Fibroblast of lung (primary cell): ENCODE data around the gene F2RL1. TPM values are rescaled to one million over a fixed set of nuclear protein-coding genes. Genes with fewer than 3 reads are reported as not detected.

Experiments
- DNase-seq, 2 donors: peaks; one replicate each; pipeline versions ENCODE4 v3.0.0 to v3.0.0-alpha.2; 2010; ENCODE audit warnings: low read depth in 2 of 2
- H2AFZ ChIP-seq: 2 replicates; pipeline ENCODE4 v1.5.1; 2012; ENCODE audit warnings: low read length, control low read depth, inconsistent platforms
- H3K27ac ChIP-seq: 2 replicates; pipeline ENCODE4 v1.5.1; 2011; ENCODE audit warnings: low read length, control low read depth; ENCODE audit not compliant: insufficient read depth
- H3K27me3 ChIP-seq: 2 replicates; pipeline ENCODE4 v1.5.1; 2011; ENCODE audit warnings: mild to moderate bottlenecking, low read length; ENCODE audit not compliant: control insufficient read depth, insufficient read depth
- H3K36me3 ChIP-seq: 2 replicates; pipeline ENCODE4 v1.5.1; 2011; ENCODE audit warnings: low read length; ENCODE audit not compliant: control insufficient read depth, insufficient read depth
- H3K4me1 ChIP-seq: 2 replicates; pipeline ENCODE4 v1.5.1; 2011; ENCODE audit warnings: low read length; ENCODE audit not compliant: control insufficient read depth, insufficient read depth; ENCODE audit errors: extremely low read depth
- H3K4me2 ChIP-seq: 2 replicates; pipeline ENCODE4 v1.5.1; 2011; ENCODE audit warnings: low read length, control low read depth; ENCODE audit not compliant: insufficient read depth; ENCODE audit errors: extremely low read depth
- H3K4me3 ChIP-seq, 4 experiments: fragments of 200-600 bp in 1 of 4; sonication (generic) in 1 of 4; replicated peaks in 1 of 4; 2 replicates each; pipeline ENCODE4 v1.5.1; 2011 to 2016; ENCODE audit warnings: low read length in 4 of 4, low read depth in 3 of 4, mild to moderate bottlenecking in 3 of 4, control low read depth in 2 of 4, inconsistent platforms in 1 of 4, mixed read lengths in 1 of 4; ENCODE audit not compliant: insufficient read depth in 1 of 4; ENCODE audit errors: control extremely low read depth in 1 of 4
- H3K79me2 ChIP-seq: 2 replicates; pipeline ENCODE4 v1.5.1; 2012; ENCODE audit warnings: mild to moderate bottlenecking, low read length, inconsistent platforms; ENCODE audit not compliant: control insufficient read depth, insufficient read depth
- H3K9ac ChIP-seq: 2 replicates; pipeline ENCODE4 v1.5.1; 2011; ENCODE audit warnings: mild to moderate bottlenecking, low read length, control low read depth; ENCODE audit not compliant: insufficient read depth
- H3K9me3 ChIP-seq: 2 replicates; pipeline ENCODE4 v1.5.1; 2012; ENCODE audit warnings: low read depth, low read length; ENCODE audit not compliant: control insufficient read depth, insufficient read depth
- H4K20me1 ChIP-seq: 2 replicates; pipeline ENCODE4 v1.5.1; 2011; ENCODE audit warnings: low read length; ENCODE audit not compliant: control insufficient read depth, insufficient read depth; ENCODE audit errors: extremely low read depth
- EZH2 ChIP-seq: IDR thresholded peaks from 2 replicates; pipeline ENCODE4 v1.5.1; 2012; ENCODE audit warnings: low read length, control low read depth, mild to moderate bottlenecking; ENCODE audit errors: missing control alignments
- polyA plus RNA-seq, 2 donors: library from polyadenylated mRNA; depleted of rRNA in 1 of 2; stranded (reverse) in 1 of 2; unstranded in 1 of 2; fragments of >200 nt; gene quantifications; 2 replicates each; pipeline ENCODE4 v1.2.1, GENCODE V29; 2011 to 2012; ENCODE audit warnings: missing spikeins in 1 of 2
- total RNA-seq: library from RNA; depleted of rRNA; stranded (reverse); fragments of >200 nt; gene quantifications from 2 replicates; pipeline ENCODE4 v1.2.1, GENCODE V29; 2014
- TF ChIP-seq, protein P1 (sequence below), 2 donors: IDR thresholded peaks in 1 of 2; conservative IDR thresholded peaks in 1 of 2; 1 replicate in 1 of 2; 2 replicates in 1 of 2; pipeline ENCODE4 v1.5.1; 2011 to 2012; ENCODE audit warnings: low read length in 2 of 2, control low read depth in 1 of 2, inconsistent platforms in 1 of 2, low read depth in 1 of 2, mild to moderate bottlenecking in 1 of 2

F2RL1 gene
- total and polyA plus RNA-seq, 2 donors (not counting 1 experiment from before 2014, with no cell fraction given), result 12.4 to 25.1 TPM

DNA sequence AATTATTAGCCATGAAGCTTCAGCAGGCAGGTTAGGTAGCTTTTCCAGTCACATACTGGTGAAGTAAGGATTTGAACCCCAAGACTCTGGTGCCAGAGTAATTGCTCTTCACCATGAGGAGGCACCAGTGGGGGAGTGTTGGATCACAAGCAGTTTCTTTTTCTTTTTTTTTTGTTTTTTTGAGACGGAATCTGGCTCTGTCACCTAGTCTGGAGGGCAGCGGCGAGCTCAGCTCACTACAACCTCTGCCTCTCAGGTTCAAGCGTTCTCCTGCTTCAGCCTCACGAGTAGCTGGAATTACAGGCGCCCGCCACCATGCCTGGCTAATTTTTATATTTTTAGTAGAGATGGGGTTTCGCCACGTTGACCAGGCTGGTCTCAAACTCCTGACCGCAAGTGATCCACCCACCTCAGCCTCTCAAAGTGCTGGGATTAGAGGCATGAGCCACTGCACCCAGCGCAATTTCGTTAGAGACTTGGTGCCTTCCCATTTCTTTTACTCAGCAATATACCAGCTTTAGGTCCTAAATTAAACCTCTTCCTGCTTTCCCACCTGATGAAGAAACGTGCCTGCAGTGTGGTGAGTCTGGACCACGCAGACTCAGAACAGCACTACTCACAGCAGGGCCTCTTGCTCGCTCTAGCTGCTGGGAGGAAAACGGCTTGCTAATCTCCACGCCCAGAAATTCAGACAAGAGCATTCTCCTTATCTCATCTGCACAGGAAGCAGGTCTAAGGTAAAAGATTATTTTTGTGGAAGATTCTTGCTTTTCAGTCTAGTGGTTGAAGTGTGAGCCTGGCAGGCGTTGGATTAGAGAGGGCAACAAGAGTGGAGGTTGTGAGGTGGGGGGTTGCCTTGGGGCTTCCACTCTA is 30.8 kb downstream of the F2RL1 start, which contains the start of gene S100Z:
S100Z (plus strand) TSS at position 596 of the 873 bp plus-strand sequence. CDS start 25,346 bp downstream, outside the sequence.
- H3K27me3 ChIP-seq, result no peaks in the 10 kb centered on the region
- H3K4me1 ChIP-seq, result no peaks in the 10 kb centered on the region
- no peaks in the 10 kb centered on the region for H4K20me1 ChIP-seq
- no peak within 1 kb of the TSS for H3K4me3 ChIP-seq
- no peaks in the 10 kb centered on the region for H3K9me3 ChIP-seq
- H3K79me2 ChIP-seq, result no peaks in the 10 kb centered on the region
- TF ChIP-seq EZH2, result no peak
- TF ChIP-seq, protein P1, sequence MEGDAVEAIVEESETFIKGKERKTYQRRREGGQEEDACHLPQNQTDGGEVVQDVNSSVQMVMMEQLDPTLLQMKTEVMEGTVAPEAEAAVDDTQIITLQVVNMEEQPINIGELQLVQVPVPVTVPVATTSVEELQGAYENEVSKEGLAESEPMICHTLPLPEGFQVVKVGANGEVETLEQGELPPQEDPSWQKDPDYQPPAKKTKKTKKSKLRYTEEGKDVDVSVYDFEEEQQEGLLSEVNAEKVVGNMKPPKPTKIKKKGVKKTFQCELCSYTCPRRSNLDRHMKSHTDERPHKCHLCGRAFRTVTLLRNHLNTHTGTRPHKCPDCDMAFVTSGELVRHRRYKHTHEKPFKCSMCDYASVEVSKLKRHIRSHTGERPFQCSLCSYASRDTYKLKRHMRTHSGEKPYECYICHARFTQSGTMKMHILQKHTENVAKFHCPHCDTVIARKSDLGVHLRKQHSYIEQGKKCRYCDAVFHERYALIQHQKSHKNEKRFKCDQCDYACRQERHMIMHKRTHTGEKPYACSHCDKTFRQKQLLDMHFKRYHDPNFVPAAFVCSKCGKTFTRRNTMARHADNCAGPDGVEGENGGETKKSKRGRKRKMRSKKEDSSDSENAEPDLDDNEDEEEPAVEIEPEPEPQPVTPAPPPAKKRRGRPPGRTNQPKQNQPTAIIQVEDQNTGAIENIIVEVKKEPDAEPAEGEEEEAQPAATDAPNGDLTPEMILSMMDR (conservative IDR thresholded peaks at IDR 0.05 in 1 of 2, IDR thresholded peaks at IDR 0.05 in 1 of 2; ENCODE audit: low read depth in 1 of 2, low read length in 2 of 2), result no peak
- H3K27ac ChIP-seq, result no peak within 1 kb of the TSS
- peak in 1 of 2 donors; percentile 12 for DNase-seq
- no peak within 1 kb of the TSS for H3K9ac ChIP-seq
- no peaks in the 10 kb centered on the region for H3K36me3 ChIP-seq
- no peak within 1 kb of the TSS for H3K4me2 ChIP-seq
- no peak within 1 kb of the TSS for H2AFZ ChIP-seq

DNA sequence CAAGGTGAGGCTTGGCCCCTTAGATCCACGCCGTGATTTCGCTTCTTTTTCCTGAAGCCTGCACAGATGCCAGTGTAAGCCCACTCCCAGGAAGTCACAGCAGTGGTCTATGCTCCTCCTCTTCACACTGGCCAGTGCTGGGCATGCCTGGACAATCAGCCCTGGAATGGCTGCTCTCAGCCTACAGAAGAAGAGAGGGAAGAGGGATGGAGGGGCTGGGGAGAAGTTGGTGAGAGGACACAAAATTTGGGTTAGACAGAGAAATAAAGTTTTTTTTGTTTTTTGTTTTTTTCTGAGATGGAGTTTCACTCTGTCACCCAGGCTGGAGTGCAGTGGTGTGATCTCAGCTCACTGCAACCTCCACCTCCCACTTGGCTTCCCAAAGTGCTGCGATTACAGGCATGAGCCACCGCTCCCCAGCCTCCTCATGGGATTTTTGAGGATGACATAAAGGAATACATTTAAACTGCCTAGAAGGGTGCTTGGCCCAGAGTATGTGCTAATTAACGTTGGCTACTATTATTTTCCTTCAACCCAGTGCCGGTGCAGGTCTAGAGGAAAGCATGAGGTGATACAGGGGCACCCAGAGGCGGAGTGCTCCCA is 31.8 kb downstream of the F2RL1 start:
- Histone ChIP-seq H2AFZ (no peak overlapping the region), H3K4me3 (no peak overlapping the region), H4K20me1 (no peaks in the 10 kb centered on the region), H3K9ac (no peak overlapping the region), H3K27me3 (no peaks in the 10 kb centered on the region), H3K4me2 (no peak overlapping the region), H3K27ac (no peak overlapping the region), H3K36me3 (no peaks in the 10 kb centered on the region), H3K9me3 (no peaks in the 10 kb centered on the region), H3K4me1 (no peaks in the 10 kb centered on the region), H3K79me2 (no peaks in the 10 kb centered on the region)
- TF ChIP-seq, protein P1 (conservative IDR thresholded peaks at IDR 0.05 in 1 of 2, IDR thresholded peaks at IDR 0.05 in 1 of 2; ENCODE audit: low read depth in 1 of 2, low read length in 2 of 2), result no peak
- no peak for TF ChIP-seq EZH2
- DNase-seq, result no peak

DNA sequence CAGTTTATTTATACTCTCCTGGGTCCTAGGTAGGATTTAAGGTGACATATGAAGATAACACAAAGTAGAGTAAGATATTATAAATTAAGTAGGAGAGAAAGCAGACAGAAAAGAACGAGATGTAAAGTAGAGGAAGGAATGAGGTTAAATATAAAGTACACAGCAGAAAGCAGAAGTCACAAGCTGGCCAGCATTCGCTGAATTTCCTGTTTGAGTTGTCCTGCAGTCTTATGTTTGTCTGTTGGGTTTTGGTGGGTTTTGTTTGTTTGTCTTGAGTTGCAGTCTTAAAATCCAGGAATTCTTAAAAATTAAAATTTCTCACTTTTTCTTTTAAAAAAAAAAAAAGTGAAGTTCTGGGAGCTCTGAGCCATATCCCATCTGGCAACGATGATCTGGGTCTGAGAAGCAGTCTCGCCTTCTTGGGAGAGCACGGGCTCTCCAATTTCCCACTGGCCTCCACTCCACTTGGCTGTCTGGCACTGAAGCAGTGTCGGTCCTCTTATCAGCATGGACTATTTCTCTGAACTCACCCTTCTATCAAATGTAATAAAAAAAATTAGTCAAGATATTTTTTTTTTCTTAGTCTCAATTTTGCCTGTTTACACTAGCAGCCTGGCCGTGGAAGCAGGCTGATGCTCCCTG is 33.0 kb downstream of the F2RL1 start:
- H3K4me1 ChIP-seq, result no peaks in the 10 kb centered on the region
- no peak overlapping the region for H3K27ac ChIP-seq
- no peak overlapping the region for H3K9ac ChIP-seq
- DNase-seq, result no peak
- no peak overlapping the region for H3K4me2 ChIP-seq
- H3K9me3 ChIP-seq, result no peaks in the 10 kb centered on the region
- no peak overlapping the region for H2AFZ ChIP-seq
- H4K20me1 ChIP-seq, result no peaks in the 10 kb centered on the region
- H3K36me3 ChIP-seq, result no peaks in the 10 kb centered on the region
- no peak overlapping the region for H3K4me3 ChIP-seq
- no peaks in the 10 kb centered on the region for H3K79me2 ChIP-seq
- TF ChIP-seq, protein P1 (conservative IDR thresholded peaks at IDR 0.05 in 1 of 2, IDR thresholded peaks at IDR 0.05 in 1 of 2; ENCODE audit: low read depth in 1 of 2, low read length in 2 of 2), result no peak
- no peak for TF ChIP-seq EZH2
- no peaks in the 10 kb centered on the region for H3K27me3 ChIP-seq
